Uterine smooth muscle cell (primary cell): ENCODE measurements around the gene DGKI. TPM values are rescaled to one million over a fixed set of nuclear protein-coding genes. Genes with fewer than 3 reads are reported as not detected.

ENCODE experiments used
- total RNA-seq: library from RNA; depleted of rRNA; stranded (reverse); fragments of >200 nt; gene quantifications from 2 replicates; pipeline ENCODE4 v1.2.3, GENCODE V29; 2014

Gene DGKI
- total RNA-seq = 2.4 and 2.9 TPM in 2 replicates

DNA sequence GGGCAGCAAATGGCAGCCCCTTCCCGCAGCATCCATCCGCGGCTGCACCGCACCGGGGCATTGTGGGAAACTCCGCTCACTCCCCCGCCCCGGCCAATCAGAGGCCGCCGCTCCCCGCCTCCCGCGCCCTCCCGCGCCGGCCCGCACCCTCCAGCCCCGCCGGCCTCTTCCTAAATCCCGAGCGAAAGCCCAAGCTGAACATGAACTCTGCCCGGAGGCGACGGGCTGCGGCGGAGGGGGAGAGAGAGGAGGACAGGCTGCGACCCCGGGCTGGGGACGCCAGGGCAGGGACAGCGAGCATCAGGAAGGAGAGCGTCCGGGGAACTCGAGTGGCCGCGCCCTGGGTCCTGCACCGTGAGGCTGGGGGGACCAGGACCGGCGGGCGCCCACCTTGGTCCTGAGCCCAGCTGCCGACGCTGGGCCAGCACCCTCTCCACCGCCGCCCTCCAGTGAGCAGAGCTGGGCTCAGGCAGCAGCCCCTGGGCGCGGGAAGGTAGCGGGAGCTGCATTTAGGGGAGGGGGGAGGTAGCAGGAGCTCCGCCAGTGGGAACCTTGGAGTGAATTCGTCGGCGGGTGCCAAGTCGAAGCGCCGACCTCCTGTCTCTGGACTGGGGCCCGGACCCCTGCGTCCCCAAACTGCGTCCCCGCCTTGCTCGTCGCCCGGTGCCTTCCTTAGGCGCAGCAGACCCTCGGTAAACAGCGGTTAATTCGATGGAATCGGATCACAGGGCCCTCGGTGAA is at the start of gene DGKI:
Gene DGKI, minus strand, starts transcription at position 148 of the 741 bp plus-strand sequence.

DNA sequence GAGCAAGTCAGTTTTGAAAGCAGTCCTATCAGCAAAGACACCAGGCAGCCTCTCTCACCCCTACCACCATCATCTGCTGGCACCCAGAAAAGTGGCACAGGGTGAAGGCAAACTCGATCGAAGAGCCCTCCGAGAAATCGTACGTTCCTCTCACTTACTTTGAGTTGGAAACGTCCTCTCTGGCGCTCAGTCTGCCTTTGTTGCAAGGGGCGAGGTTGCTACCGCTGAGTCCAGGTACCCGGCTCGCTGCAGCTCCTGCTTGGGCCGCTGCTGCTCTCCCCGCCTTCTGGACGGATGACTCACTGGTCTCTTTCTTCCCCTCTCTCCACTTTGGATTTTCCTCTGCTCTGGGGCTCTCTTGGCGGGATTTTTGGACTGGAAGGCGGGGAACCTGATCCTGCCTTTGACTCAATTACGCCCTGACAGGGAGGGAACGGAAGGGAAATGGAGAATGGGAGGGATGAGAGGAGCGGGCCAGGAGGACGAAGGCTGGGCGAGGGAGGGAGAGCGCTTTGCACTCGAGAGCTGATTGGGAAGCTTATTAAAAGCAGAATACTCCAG is 503.4 kb downstream of the DGKI start, which contains the start of gene PTN:
Gene PTN, minus strand, starts transcription at position 453 of the 561 bp plus-strand sequence. CDS start 88,760 bp downstream, outside the sequence.

Other genes starting within 250 kb of the DGKI start
- gene CREB3L2, start 155.1 kb upstream of the DGKI start, total RNA-seq = 24.0 and 26.6 TPM in 2 replicates
- gene AKR1D1, start 229.5 kb upstream of the DGKI start, total RNA-seq = under 0.01 TPM in 1 of 2 replicates, not detected in the other